AG09309 (cell line): ENCODE measurements around the gene CCL2.

Experiments
- DNase-seq: peaks from one replicate; pipeline ENCODE4 v3.0.0-alpha.2; 2010; ENCODE audit warnings: low read depth
- H3K4me3 ChIP-seq: 2 replicates; pipeline ENCODE4 v1.5.1; 2011; ENCODE audit warnings: mild to moderate bottlenecking, low read depth, low read length, moderate library complexity; ENCODE audit not compliant: control insufficient read depth
- CTCF ChIP-seq: IDR thresholded peaks from 2 replicates; pipeline ENCODE4 v1.5.1; 2011; ENCODE audit warnings: mild to moderate bottlenecking, low read depth, low read length, inconsistent platforms; ENCODE audit not compliant: insufficient read depth, control insufficient read depth; ENCODE audit errors: missing control alignments

The CCL2 gene

GRCh38 chr17:34276826-34277225 is 21.7 kb downstream of the CCL2 start:
- H3K4me3 ChIP-seq: no peak overlapping the region
- TF ChIP-seq CTCF: no peak
- DNase-seq: no peak

GRCh38 chr17:34283571-34283970 is 28.5 kb downstream of the CCL2 start:
- H3K4me3 ChIP-seq: no peak overlapping the region
- TF ChIP-seq CTCF: no peak
- DNase-seq: no peak

- no peak for TF ChIP-seq CTCF
- DNase-seq: no peak
- H3K4me3 ChIP-seq: no peak within 1 kb of the TSS
Observed at GRCh38 chr17:34285286-34285792, 30.3 kb downstream of the CCL2 start, which contains the start of gene CCL11. Gene CCL11 (plus strand): TSS chr17:34285742. CDS start chr17:34285809, 67 bp downstream.

- TF ChIP-seq CTCF: no peak
- H3K4me3 ChIP-seq: no peak overlapping the region
- DNase-seq: no peak
Observed at GRCh38 chr17:34287875-34288274, 32.8 kb downstream of the CCL2 start.

- TF ChIP-seq CTCF: no peak
- DNase-seq: no peak
Observed at GRCh38 chr17:34290586-34290985, 35.5 kb downstream of the CCL2 start.

GRCh38 chr17:34291721-34292348 is 36.8 kb downstream of the CCL2 start:
- DNase-seq: no peak
- no peak overlapping the region for H3K4me3 ChIP-seq
- TF ChIP-seq CTCF: no peak

More at GRCh38 chr17:34290586-34290985, 35.5 kb downstream of the CCL2 start:
- H3K4me3 ChIP-seq: no peak overlapping the region
